HG03159 (cell line): Measurements from ENCODE around the gene KASH5.

Experiments
- ATAC-seq: cut with Tn5 transposase; IDR thresholded peaks from one replicate; pipeline ENCODE4 v1.9.1; 2021; ENCODE audit warnings: mild to moderate bottlenecking, moderate library complexity; ENCODE audit not compliant: unreplicated experiment

The KASH5 gene, protein sequence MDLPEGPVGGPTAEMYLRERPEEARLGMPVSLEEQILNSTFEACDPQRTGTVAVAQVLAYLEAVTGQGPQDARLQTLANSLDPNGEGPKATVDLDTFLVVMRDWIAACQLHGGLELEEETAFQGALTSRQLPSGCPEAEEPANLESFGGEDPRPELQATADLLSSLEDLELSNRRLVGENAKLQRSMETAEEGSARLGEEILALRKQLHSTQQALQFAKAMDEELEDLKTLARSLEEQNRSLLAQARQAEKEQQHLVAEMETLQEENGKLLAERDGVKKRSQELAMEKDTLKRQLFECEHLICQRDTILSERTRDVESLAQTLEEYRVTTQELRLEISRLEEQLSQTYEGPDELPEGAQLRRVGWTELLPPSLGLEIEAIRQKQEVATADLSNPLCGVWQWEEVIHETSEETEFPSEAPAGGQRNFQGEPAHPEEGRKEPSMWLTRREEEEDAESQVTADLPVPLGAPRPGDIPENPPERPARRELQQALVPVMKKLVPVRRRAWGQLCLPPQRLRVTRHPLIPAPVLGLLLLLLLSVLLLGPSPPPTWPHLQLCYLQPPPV

DNA sequence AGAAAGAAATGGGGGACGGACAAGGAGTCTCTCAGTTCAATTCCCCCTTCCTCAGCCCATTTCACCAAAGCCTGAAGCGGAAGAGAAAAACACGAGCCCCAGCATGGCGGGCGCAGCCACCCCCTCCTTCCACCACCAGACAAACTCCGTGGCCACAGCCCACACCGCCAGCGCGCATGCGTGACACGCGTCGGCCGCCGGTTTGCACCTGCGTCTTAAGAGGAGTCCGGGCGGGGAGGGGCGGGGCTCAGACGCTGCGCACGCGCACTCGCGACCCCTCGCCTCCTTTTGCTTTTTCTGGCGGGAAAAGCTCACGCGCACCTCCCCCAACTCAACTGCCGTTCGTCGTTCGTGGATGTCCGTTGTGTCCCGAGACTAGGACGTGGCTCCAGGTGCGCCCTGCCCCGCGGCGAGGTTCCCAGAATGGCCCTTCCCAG, at the start of gene KASH5:
Gene KASH5 (plus strand): TSS at position 314 of the 437 bp plus-strand sequence. CDS start 2,635 bp downstream, outside the sequence.
- ATAC-seq, result no peak

GRCh38 chr19:49338691-49339300, 49.3 kb upstream of the KASH5 start:
- ATAC-seq, result no peak

GRCh38 chr19:49339301-49340068, 48.6 kb upstream of the KASH5 start:
- no peak for ATAC-seq

DNA sequence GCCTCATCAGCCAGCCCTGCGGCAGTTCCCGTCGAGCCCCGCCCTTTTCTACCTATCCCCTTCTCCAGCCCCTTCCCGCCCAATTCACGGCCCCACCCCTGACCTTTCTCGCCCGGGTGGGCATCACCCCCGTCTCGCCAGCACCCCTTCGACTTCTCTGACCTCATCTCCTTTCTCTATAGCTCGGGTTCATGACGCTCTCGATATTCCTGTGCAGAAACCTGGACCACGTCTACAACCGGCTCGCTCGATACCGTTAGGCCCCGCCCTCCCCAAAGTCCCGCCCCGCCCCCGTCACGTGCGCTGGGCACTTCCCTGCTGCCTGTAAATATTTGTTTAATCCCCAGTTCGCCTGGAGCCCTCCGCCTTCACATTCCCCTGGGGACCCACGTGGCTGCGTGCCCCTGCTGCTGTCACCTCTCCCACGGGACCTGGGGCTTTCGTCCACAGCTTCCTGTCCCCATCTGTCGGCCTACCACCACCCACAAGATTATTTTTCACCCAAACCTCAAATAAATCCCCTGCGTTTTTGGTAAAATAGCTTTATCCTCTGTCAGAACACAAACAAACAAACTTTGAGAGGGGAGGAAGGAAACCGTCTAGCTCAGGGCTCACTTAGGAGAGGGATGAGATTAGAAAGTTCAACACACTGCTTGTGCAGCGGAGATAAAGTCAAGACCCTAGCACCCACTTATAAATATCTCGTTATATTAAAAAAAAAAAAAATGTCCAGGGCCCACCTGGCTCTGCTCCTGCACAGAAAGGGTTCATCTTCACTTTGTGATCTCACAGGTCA, 47.8 kb upstream of the KASH5 start:
- peak; percentile 74 for ATAC-seq

DNA sequence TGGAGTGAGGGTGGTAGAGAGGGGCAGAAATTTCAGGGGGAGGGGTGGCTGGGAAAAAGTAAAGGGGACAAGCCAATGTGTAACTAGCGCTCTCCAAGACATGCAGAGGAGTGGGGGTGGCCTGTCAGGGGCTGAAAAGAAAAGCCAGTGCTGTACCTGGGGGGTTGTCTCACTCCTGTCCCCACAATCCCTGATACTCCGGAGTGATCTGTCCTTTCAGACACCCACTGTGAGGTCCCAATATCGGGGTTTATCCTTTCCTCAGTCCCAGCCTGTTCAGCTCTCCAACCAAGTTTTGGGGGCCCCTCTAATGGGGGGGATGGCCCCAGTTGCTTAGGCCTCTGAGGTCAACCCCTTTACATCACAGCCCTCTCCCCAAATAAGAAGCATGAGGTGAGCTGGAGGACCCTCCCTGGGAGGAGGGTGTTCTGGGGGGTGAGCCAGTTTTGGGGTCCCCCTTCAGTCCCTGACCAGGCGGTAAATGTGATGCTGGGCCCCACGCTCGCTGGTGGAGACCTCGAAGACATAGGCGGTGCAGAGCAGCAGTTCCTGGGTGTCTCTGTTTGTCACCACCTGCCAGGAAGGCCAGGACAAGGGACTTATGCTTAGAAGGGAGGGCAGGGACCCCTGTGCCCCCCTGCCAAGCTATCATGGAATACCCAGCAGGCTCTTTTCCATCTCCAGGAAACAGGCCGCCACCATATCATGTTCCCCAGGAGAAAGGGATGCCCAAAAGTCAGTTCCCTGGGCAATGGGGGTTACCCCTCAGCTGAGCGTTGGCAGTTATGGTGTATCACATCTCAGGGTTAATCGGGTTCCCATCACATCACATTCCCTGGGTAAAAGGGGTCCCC, 47.0 kb upstream of the KASH5 start:
- ATAC-seq, result no peak

- ATAC-seq, result no peak
Measured at GRCh38 chr19:49342291-49342721, 45.7 kb upstream of the KASH5 start.

DNA sequence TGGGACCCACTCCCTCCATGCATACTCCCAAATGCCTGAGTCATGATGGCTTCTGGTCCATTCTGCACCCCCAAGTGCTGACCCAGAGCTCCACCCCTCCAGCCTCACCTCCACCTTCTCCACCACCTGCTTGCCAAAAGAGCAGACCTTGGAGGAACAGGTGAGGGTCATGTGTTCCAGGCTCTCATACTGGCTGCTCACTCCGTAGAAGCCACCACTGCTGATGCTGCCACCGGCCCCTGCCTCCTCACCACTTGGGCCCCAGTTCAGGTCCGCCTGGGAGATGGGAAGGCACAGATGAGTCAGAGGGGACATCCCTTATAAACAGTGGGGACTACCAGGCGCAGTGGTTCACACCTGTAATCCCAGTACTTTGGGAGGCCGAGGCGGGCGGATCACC, 44.9 kb upstream of the KASH5 start:
- no peak for ATAC-seq

DNA sequence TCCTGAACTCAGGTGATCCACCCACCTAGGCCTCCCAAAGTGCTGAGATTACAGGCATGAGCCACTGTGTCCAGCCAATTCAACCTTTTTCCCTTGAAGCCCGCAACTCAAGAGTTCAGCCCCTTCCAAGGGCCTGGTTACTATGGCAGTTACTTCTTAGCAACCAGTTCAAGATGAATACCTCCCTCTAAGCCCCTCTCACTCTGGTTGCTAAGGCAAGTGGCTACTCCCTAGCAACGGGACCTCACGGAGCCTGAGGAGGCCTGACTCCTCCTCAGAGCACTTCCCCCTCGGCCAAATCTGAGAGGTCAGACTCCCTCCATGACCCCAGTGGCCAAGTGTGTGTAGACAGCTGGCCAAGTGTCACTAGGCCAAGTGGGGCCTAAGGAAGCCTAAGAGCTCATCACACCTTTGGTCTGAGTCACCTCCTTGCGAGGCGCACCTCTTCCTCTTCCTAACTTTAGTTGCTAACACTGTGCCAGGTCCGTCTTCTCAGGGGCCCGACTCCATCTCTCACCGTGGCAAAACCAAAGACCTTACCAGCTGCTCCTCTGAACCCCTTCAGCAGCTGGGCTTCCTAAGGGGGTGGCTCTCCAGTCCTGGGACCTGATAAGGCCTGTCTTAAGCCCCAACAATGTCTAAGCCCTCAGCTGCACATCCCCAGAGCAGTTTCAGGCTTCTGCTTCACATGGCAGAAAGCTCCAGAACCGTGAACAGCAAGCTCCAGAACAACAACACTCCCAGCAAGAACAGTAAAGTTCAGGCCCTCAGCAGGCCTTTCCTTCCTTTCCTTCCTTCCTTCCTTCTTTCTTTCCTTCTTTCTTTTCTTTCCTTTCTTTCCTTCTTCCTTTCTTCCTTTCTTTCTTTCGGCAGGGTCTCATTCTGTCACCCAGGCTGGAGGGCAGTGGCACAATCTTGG, 43.3 kb upstream of the KASH5 start:
- no peak for ATAC-seq

DNA sequence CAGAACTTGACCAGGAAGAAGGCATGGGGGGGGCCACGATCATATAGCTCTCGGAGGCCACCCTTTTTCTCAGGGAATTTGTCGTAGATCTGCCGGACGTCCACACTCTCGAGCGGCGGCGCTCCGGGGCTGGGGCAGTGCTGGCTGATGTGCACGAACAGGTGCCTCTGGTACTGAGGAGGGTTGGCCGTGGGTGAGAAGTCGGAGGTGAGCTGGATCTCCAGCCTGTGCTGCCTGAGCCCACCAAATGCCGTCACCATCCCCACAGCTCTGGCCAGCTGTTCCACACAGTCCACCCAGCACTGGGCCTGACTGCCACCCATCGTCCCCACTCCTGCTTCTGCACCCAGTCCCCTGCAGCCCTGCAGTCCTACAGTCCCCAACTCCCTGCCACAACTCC, 40.9 kb upstream of the KASH5 start:
- ATAC-seq, result no peak

DNA sequence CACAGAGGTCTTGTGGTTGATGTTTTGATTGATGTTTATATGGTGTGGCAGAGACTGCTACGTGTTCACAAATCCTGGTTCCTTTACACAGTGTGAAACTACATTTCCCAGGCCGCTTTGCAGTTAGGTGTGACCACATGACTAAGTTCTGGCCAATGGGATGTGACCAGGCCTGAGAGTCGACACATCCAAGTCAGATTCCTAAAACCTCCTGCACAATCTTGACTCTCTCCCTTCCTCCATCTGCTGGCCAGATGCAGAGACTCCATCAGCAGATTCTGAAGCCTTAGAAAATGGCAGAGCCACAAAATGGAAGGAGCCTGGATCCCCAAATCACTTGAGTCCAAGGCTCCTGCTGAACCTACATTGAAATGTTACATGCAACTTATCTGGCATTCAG, 40.2 kb upstream of the KASH5 start:
- no peak for ATAC-seq

DNA sequence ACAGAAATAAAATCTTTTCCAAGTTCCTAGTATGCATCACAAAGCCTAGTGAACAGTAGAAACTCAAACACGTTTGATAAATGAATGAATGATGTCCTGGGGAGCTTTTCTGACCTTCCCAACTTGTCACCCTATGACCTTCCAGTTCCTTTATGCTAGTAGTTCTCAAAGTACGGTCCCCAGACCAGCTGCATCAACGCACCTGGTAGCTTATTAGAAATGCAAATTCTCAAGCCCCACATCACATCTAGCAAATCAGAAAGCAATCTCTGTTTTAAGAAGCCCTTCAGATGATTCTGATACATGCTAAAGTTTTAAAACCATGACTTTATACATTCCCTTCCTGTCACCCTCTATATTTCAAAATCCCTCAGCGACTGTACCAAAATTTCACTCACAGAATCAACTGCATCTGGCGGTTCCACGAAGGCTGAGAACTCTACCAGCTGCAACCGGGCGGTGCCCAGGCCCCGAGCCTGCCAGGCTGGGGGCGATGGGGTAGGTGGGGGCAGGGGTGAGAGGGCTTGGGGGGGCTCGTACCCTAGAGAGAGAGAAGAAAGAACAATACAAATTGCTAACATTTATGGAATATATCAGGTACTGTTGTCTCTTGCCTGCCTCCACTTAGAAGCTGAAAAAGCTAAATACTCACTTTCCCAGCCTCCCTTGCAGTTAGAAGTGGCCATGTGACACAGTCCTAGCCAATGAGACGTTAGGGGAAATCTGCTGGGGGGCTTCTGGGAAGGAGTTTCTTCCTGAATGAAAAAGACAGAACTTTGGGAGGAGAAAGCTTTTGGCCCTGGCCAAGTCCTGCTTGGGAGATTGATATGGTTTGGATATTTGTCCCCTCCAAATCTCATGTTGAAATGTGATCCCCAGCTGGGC, 39.5 kb upstream of the KASH5 start:
- no peak for ATAC-seq

DNA sequence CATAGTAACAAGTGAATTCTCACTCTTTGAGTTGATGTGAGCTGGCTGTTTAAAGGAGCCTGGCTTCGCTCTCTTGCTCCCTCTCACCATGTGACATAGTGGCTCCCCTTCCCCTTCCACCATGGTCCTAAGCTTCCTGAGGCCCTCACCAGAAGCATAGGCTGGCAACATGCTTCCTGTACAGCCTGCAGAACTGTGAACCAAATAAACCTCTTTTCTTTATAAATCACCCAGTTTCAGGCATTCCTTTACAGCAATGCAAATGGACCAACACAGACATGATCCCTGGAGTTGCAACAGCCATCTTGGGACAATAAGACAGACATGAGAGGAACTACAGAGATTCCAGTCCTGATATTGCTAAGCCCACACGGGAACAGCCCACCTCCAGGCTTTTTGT, 38.5 kb upstream of the KASH5 start:
- ATAC-seq, result no peak

- no peak for ATAC-seq
Measured at GRCh38 chr19:49355909-49356353, 32.1 kb upstream of the KASH5 start.

- no peak for ATAC-seq
Measured at GRCh38 chr19:49356382-49356781, 31.7 kb upstream of the KASH5 start.

- no peak for ATAC-seq
Measured at GRCh38 chr19:49357186-49357585, 30.9 kb upstream of the KASH5 start.

DNA sequence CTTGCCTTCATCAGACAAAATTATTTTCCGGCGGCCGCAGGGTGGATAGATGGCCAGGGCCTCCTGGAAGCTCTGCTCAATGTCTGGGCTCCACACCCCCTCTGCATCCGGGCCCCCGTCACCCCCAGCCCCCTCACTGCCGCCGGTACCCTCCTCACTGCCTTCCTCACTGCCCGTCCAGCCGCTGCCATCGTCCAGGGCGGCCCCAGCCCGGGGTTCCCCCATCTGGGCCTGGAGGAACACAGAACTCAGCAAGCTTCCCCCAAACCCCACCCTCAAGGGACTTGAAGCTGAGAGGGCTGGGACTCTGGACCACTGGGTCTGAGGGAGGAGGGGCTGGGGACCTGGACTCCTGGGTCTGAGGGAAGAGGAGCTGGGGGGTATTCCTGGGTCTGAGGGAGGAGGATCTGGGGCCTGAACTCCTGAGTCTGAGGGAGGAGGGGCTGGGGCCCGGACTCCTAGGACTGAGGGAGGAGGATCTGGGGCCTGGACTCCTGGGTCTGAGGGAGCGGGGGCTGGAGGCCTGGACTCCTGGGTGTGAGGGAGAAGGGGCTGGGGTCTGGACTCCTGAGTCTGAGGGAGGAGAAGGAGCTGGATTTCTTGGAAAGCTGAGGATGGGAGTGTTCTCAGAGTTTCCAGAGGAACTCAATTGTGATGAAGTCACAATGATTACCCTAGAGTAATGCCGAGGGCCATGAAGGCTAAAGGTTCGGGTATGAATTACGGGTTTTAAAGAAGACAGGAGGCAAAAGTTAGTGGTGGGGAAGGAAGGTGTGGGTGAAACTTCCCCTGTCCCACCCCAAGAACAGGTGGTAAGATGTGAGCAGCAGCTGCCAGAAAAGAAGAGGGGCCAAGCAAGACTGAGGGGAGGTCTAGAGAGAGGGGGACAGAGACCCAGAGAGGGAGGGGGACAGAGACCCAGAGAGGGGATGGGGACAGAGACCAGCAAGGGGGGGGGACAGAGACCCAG, 27.9 kb upstream of the KASH5 start:
- ATAC-seq, result no peak
